HG03558 (cell line): ENCODE measurements around the gene LRRC3B.

Experiments used
- ATAC-seq: cut with Tn5 transposase; IDR thresholded peaks from one replicate; pipeline ENCODE4 v1.9.1; 2021; ENCODE audit warnings: moderate number of reproducible peaks; ENCODE audit not compliant: unreplicated experiment; ENCODE audit errors: extremely low read depth

The LRRC3B gene

GRCh38 chr3:26704736-26705135, 82.2 kb downstream of the LRRC3B start:
- ATAC-seq, result no peak

DNA sequence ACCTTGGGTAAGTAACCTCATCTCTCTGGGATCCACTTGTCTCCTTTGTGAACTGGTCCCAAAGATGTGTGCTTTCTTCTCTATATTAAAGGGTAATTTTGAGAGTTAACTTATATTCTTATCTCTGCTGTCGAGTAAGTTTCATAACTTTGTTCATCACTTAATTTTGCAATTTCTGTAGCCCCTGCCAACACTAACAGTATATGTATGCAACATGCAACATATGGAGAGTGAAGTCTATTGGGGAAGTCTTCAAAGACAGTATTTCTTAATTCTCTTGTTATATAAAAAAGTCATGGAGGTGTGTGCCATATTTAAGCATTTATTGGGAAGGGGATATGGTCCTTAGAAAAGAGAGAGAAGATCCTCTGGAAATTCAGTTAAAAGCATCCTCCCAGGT, 85.9 kb downstream of the LRRC3B start:
- no peak for ATAC-seq

DNA sequence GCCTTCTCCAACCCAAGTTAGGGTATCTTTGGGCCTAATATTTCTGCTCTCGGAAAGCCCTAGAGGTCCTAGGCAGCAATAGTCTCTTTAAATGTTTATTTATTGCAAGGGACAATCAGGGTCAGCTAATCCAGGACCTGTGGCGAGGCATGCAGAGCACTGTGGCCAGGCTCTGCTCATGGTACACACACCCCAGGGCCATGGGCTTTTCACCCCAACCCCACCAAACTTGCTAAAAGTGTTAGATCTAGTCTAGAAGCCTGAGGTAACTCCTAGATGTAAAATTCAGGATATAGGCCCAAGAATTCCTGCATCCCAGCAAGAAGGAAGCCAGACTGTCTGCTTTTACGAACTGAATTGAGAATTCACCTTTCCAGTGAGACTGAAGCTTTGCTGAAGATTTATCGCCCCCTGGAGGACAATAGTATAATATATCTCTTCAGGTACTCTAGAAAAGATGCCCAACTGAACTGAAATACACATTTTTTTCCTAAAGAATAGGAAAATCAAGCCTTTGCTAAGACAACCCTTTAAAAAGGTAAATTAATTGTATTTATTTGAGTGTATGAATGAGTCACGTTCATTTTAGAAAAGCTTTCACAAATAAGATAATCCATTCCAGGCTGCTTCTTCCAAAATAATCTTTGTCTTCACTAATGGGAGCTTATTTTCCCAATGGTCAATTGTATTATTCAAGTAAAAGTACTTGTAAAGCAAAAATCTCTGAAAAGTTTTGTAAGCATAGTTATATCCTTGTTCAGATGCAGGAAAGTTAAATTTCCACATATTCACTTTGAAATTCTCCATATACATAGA, 89.8 kb downstream of the LRRC3B start:
- ATAC-seq, result no peak

- no peak for ATAC-seq
Observed at GRCh38 chr3:26713091-26713490, 90.5 kb downstream of the LRRC3B start.

- no peak for ATAC-seq
Observed at GRCh38 chr3:26714485-26714884, 91.9 kb downstream of the LRRC3B start.

DNA sequence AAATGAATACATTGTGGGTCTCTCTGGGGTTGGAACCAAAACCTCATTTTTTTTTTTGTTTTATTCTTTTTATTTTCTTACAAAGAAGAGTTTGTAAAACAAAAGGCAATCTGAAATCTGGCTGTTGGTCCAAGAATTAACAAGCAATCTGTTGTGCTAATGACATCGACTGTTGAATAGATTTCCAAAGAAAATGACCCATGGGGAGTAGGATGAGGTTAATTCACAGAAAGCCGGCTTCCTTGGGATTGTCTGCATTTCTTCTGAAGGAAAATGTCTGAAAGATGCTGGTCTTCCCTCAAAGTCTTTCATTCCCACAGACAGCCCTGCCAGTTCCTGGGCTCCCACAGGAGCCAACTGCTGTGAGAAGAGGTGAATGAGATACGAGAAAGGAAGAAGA, 92.9 kb downstream of the LRRC3B start:
- no peak for ATAC-seq

DNA sequence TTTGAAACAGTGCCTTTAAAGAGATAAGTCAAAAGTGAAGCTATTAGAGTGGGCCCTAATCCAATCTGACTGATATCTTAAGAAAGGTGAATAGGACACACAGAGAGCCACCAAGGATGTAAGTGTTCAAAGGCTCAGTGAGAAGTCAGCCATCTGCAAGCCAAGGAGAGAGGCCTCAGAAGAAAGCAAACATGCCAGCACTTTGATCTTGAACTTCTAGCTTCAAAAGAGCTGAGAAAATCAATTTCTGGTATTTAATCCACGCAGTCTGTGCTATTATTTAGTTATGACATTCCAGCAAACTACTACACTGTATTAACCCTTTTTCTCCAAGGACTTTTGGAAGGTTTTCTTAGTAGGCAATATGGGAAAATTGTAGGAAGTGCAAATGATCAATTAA, 95.7 kb downstream of the LRRC3B start:
- ATAC-seq, result no peak

GRCh38 chr3:26719134-26719533, 96.6 kb downstream of the LRRC3B start:
- no peak for ATAC-seq

- no peak for ATAC-seq
Observed at GRCh38 chr3:26721047-26721446, 98.5 kb downstream of the LRRC3B start.

DNA sequence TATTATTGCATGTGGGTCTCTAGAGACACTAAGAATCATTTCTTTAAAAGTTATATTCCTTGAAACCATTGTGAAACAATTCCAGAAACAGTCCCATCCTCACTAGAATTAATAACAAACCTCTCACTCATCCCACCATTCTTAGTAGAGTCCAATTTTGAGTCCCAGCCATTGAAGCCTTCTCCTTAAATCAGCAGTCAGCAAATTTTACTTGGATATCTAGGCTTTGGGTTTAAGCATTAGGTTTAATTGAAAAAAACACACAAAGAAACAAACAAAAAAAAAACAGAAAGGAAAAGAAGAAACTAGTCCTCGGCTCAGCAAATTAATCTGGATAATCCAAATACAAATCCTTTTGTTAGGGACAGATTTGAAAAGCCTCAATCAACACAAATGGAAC, 109.3 kb downstream of the LRRC3B start:
- ATAC-seq, result no peak

- ATAC-seq, result no peak
Observed at GRCh38 chr3:26750263-26750662, 127.7 kb downstream of the LRRC3B start.

DNA sequence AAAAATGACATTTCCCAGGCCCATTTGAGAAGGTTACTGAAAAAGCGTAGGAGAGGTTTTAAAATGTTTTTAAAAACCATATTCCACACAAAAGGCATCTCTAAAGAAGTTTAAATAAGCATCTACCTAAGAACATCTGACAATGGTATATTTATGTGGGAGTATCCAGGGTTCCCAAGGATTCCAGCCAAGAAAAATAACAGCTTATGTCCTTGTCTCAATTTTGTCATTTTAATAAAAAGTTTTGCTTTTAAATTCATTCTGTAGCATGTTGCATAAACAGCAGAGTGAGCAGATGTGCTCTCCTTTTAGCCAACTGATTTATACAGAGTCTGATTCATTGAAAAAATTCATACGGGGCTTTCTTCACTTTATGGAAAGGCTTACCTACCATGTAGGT, 129.9 kb downstream of the LRRC3B start:
- no peak for ATAC-seq

GRCh38 chr3:26753095-26753494, 130.5 kb downstream of the LRRC3B start:
- ATAC-seq, result no peak

- ATAC-seq, result no peak
Observed at GRCh38 chr3:26757978-26758377, 135.4 kb downstream of the LRRC3B start.
